ENCODE data around the gene DOC2B. TPM values are rescaled to one million over a fixed set of nuclear protein-coding genes. Genes with fewer than 3 reads are reported as not detected.

Gene DOC2B
- total and polyA plus RNA-seq, 9 of the 15 experiments (the other 6 are each of a cell fraction or from before 2014, with no cell fraction given): 0.02 TPM; not detected in 8

DNA sequence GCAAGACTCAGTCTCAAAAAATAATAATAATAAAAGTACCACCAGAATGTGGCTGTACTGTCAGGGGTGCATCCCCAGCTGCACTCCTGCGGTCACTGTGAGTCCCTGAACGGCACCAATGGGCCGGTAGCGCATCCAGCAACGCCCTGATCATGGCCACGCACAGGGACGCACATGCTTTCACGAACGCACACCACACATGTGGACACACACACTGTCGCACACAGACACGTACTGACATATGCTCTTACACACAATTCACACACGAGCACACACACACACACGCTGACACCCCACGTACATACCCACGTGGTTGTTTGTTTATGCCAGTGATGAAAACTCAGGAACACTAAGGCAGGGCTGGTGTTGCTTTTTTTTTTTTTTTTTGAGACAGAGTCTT lies 21.8 kb downstream of the DOC2B start:
- H3K9me3 ChIP-seq (replicated peaks; ENCODE audit: control insufficient read depth, insufficient read depth, low read depth, low read length): no peaks in the 10 kb centered on the region
- DNase-seq (ENCODE audit: extremely low read depth in 1 of 4, low spot score in 3 of 4) (no peak), FAIRE-seq (no peak), ATAC-seq (no peak)
- TF ChIP-seq ZNF584 (CRISPR knock-in tag; IDR thresholded peaks at IDR 0.05; ENCODE audit: low read depth) (no peak), TCF7 (IDR thresholded peaks at IDR 0.05; ENCODE audit: borderline replicate concordance) (no peak), KLF16 (IDR thresholded peaks at IDR 0.05) (no peak), CREB3 (tag; conservative IDR thresholded peaks at IDR 0.05; ENCODE audit: low read depth) (no peak), GTF2F1 (IDR thresholded peaks at IDR 0.05; ENCODE audit: low read depth, low read length) (no peak), KAT7 (CRISPR knock-in tag; IDR thresholded peaks at IDR 0.05; ENCODE audit: borderline replicate concordance) (no peak), ZNF232 (CRISPR knock-in tag; IDR thresholded peaks at IDR 0.05) (no peak), SFPQ (IDR thresholded peaks at IDR 0.05; ENCODE audit: low read depth, low read length) (no peak), ZNF695 (CRISPR knock-in tag; IDR thresholded peaks at IDR 0.05) (no peak), NUFIP1 (IDR thresholded peaks at IDR 0.05; ENCODE audit: partially characterized antibody) (no peak), TCF3 (CRISPR knock-in tag; IDR thresholded peaks at IDR 0.05) (no peak)
- TF ChIP-seq, protein P1, sequence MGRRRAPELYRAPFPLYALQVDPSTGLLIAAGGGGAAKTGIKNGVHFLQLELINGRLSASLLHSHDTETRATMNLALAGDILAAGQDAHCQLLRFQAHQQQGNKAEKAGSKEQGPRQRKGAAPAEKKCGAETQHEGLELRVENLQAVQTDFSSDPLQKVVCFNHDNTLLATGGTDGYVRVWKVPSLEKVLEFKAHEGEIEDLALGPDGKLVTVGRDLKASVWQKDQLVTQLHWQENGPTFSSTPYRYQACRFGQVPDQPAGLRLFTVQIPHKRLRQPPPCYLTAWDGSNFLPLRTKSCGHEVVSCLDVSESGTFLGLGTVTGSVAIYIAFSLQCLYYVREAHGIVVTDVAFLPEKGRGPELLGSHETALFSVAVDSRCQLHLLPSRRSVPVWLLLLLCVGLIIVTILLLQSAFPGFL (CRISPR knock-in tag; IDR thresholded peaks at IDR 0.05): no peak
- TF ChIP-seq, protein P2, sequence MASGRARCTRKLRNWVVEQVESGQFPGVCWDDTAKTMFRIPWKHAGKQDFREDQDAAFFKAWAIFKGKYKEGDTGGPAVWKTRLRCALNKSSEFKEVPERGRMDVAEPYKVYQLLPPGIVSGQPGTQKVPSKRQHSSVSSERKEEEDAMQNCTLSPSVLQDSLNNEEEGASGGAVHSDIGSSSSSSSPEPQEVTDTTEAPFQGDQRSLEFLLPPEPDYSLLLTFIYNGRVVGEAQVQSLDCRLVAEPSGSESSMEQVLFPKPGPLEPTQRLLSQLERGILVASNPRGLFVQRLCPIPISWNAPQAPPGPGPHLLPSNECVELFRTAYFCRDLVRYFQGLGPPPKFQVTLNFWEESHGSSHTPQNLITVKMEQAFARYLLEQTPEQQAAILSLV (tag; IDR thresholded peaks at IDR 0.05): no peak
- TF ChIP-seq, protein P3, sequence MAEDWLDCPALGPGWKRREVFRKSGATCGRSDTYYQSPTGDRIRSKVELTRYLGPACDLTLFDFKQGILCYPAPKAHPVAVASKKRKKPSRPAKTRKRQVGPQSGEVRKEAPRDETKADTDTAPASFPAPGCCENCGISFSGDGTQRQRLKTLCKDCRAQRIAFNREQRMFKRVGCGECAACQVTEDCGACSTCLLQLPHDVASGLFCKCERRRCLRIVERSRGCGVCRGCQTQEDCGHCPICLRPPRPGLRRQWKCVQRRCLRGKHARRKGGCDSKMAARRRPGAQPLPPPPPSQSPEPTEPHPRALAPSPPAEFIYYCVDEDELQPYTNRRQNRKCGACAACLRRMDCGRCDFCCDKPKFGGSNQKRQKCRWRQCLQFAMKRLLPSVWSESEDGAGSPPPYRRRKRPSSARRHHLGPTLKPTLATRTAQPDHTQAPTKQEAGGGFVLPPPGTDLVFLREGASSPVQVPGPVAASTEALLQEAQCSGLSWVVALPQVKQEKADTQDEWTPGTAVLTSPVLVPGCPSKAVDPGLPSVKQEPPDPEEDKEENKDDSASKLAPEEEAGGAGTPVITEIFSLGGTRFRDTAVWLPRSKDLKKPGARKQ (CRISPR knock-in tag; IDR thresholded peaks at IDR 0.05): no peak
- no peak overlapping the region for H2AFZ ChIP-seq (ENCODE audit: low read depth, low read length)
- BruUV-seq (replicated peaks): no TSS peak
- H3K27me3 ChIP-seq (ENCODE audit: control insufficient read depth in 2 of 2, insufficient read depth in 2 of 2, low read length in 2 of 2): peaks cover 3 to 48% of the 10 kb centered on the region in 2 experiments; a peak in 4 of 5 replicates
- ChIA-PET POLR2A (no interaction called here), CTCF (ENCODE audit: low intra/inter-chr PET ratio) (no interaction called here)
- no peaks in the 10 kb centered on the region for H3K79me2 ChIP-seq (ENCODE audit: control insufficient read depth, insufficient read depth, low read length)
- no peak overlapping the region for H3K4me2 ChIP-seq (ENCODE audit: insufficient read depth, low read length)
- in situ Hi-C loops (cut with MboI) (no loop called here), intact Hi-C loops (cut with micrococcal nuclease) (no loop called here)
- no peak overlapping the region for H3K9ac ChIP-seq (ENCODE audit: insufficient read depth in 1 of 2, low read depth in 2 of 2, low read length in 2 of 2)
- WGBS (ENCODE audit: insufficient coverage, low coverage, missing lambda C conversion rate): 2% methylated on average over 9 of the region's 15 CpGs
- no peaks in the 10 kb centered on the region for H3K9me1 ChIP-seq (ENCODE audit: control insufficient read depth, insufficient read depth, low read length)
- no peaks in the 10 kb centered on the region for H4K20me1 ChIP-seq (replicated peaks; ENCODE audit: control insufficient read depth, insufficient read depth, low read length)
- H3K36me3 ChIP-seq (ENCODE audit: control insufficient read depth, insufficient read depth, low read length): no peaks in the 10 kb centered on the region
- H3K27ac ChIP-seq (ENCODE audit: extremely low read depth, low read depth, low read length): no peak overlapping the region
- no peaks in the 10 kb centered on the region for H3K4me1 ChIP-seq (replicated peaks in 1 of 2; ENCODE audit: control insufficient read depth in 2 of 2, insufficient read depth in 2 of 2, low read length in 2 of 2)
- H3K4me3 ChIP-seq: no peak overlapping the region
